IPS-NIHi11 (cell line): ENCODE results near the gene FAM156B.
A peak's percentile ranks its signal among the peaks of the same experiment; 100 is the strongest.
"Not testable (repeated sequence)": the region's sequence is repeated elsewhere in the genome, so short reads cannot be mapped to it uniquely, and the experiment has no call there.

Experiments
- DNase-seq: peaks from one replicate; pipeline ENCODE4 v3.0.0; 2012; ENCODE audit warnings: mixed read lengths, low spot score

The FAM156B gene

DNA sequence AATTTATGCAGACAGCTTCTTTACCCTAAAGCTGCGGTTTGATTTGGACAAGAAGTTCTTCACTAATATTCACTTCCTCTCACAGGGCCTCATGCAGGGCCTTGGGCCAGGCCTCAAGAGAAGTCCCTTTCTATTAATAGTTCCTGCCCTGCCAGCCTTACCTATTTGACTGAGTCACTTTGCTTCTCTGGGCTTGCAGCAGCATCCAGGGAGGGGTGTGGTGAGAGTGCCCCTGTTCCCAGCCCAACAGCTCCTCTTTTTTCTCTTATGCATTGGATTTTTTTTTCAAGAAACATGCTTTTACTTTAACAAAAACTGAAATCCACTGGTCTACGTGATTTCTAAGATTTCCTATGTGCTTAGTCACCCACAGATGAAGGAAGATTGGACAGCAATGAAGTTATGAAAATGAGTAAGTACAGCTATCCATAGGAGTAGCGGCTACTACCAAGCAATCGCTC is 26.7 kb downstream of the FAM156B start:
- no peak for DNase-seq

DNA sequence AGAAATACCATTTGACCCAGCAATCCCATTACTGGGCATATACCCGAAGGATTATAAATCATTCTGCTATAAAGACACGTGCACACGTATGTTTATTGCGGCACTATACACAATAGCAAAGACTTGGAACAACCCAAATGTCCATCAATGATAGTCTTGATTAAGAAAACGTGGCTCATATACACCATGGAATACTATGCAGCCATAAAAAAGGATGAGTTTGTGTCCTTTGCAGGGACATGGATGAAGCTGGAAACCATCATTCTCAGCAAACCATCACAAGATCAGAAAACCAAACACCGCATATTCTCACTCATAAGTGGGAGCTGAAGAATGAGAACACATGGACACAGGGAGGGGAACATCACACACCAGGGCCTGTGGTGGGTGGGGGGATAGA is 33.1 kb downstream of the FAM156B start:
- DNase-seq = not testable (repeated sequence)

DNA sequence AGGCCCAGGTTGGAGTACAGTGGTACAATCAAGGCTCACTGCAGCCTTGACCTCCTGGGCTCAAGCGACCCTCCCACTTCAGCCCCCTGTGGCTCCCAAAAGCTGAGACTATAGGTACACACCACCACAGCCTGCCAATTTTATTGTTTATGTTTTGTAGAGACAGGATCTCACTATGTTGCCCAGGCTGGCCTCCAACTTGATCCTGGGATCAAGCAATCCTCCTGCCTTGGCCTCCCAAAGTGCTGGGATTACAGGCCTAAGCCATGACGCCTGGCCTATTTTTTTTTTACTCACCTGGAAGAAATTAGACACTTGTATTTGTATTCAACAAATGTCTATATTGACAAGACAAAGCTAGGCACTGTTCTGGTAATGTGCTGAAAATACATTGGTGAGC is 36.1 kb downstream of the FAM156B start:
- DNase-seq = no peak

DNA sequence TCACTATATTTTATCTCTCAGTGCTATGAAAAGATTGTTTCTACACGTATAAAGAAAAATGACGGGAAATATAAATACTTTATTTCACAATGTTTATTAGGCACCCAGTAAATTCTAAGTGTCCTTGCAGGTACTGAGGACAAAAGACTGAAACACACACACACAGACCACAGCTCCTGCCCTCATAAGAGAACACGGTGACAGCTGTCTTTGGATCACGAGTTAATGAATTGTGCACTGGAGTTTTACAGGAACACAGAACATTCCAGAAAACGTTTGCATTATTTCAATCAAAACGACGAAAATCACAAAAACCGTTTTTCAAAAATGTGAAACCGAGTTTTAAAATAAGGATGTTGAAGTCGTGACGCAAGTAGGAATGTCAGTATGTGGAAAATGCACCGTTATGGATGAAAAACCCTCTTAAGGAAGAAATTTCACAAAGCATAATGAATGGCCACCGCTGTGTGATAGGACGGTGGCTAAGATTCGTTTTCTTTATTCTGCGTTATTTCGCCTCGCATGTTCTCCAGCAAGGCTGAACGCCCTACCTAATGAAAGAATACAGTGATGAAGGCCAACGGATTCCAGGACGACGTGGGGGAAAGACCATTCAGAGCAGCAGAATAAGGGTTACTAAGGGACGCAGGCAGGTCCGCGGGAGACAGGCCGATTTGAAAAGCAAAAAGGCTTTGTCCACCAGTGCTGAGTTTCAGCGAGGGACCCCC is 37.0 kb downstream of the FAM156B start:
- no peak for DNase-seq

DNA sequence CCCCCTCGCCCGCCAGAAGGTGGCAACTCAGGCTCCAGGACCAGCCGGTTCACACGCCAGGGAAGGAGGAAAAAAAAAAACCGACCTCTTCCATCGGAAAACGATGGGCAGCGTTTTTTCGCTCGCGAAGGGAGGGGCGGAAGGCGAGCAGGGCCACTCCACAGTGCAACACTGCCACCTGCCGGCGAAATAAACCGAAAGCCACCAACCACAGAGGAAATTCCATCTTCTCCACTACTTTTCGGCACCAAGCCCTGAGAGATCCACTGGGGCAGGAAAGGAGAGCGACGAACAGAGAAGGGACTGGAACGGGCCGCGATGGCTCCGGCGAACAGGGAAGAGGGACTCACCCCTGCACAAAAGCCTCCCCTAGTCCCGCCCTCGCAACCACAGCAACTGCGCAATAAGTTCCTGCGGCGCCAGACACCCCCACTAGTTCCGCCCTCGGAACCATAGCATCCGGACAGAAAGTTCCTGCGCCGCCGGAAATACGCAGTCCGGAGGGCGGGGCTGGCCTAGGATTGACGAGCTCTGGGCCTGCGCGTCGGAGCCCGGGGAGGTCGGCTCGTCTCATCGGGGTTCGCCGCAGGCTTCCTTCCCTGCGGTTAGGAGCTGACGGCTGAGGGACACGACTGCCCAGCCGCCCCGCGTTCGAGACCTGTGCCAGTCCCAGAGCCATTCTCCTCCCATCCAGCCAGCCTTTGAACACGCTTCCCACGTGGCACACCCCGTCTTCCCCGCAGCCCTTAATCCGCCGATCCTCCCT is 37.8 kb downstream of the FAM156B start:
- peak; percentile 76 for DNase-seq

DNA sequence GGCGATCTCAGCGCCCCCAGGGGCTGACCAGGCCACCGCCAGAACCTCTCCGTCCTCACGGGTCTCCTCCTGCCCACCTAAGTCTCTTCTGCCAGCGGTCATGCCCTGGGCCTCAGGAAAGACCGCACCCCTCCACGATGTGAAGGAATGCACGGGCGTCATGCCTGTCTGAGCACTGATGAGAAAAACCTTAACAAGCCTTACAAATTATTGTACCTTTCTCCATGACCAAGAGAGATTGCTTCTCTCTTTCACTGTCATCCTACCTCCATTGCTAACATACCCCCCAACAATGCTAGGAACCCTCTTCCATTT is 38.3 kb downstream of the FAM156B start:
- DNase-seq = not testable (repeated sequence)

DNA sequence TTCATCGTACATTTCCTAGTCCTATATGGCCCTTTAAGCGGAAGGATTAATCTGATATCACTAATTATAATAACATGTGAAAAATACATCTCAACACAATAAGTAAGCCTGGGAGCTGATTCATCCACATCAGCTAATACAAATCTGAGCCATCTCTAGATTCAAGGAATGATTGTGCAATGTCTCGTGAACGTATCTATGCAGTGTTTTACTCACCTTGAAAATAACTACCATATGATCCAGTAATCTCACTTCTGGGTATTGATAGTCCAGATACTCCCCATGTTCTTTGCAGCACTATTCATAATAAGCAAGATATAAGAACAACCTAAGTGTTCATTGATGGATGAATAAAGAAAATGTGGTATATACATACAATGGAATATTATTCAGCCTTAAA is 43.6 kb downstream of the FAM156B start:
- DNase-seq = not testable (repeated sequence)

DNA sequence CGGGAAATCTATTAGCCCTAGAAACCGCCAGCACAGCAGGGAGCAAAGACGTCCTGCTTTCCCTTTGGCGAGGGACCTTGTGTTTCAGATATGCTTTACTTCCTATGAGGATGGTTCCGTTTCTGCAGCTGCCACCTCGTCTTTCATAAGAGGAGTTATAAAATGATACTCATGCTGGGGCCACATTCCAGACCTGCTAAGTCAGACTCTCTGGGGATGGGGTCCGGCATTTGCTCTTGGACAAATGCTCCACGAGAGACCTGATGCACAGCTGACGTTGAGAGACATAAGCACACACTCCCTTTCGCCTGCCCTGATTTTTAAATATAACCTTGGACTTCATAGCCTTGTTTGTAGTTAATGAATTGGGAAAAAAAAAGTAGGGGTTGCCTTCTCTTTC is 44.6 kb downstream of the FAM156B start:
- not testable (repeated sequence) for DNase-seq

DNA sequence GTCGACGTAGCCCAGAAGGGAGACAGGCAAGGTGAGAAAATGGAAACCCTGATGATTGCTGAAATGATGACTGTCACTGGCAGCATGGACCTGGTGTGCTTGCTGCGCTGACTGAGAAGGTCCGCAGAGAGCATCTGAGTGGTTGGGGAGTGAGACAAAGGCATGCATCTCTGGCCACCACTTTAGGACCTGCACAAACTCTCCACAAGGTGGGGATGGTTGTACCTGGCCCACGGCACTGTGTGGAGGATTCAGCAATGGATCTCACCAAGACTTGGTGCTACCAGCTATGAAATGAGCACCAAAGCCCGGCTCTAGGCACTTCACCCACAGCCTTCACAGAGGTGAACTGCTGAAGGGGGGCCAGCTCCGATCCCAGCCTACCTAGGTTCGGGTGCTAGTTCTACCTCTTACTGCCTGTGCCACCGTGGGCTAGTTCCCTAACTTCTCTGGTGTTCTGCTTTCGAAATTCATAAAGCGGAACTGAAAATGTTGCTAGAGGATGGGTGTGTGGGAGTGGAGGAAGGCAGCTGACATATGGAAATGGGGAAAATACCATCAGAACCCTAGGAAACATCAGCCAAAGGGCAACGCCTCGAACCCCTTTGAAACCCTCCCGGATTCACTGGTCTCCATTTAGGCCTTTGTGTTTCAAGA is 48.8 kb downstream of the FAM156B start:
- DNase-seq = not testable (repeated sequence)

DNA sequence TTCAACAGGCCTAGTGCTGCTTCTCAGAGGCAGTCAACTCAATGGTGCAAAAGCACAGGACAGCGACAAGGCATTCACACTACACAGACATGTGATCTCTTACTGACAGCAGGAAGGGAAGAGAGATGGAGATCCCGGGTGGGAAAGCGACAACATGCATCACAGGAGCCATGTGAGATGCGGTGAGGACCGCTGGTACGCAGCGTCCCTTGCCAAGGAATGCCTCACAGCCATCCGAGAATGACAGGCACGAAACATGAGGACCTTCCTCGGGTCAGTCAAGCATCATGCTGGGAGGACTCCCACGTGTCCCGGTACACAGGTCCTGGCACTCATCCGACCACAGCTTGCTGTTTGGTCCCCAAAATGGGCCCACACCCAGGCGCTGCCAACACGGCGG is 50.4 kb downstream of the FAM156B start:
- DNase-seq = not testable (repeated sequence)

DNA sequence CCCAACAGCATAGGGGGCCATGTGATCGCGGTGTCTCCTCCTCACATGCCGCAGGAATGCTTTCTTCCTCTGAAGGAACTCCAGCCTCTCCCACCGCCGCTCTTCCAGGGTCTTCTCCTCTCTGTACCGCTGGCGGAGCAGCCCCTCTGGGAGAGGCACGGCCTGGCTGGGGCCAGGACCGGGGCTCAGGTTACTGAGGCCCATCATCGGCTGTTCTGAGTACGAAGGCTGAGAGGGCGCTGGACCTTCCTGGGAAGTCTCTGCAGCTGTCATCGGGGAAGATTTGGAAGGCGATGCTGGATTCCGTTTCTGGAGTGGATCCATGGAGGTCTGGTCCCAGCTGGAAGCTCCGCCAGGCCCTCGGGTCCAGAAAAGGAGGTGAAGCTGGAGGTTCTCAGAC is 51.1 kb downstream of the FAM156B start:
- not testable (repeated sequence) for DNase-seq

DNA sequence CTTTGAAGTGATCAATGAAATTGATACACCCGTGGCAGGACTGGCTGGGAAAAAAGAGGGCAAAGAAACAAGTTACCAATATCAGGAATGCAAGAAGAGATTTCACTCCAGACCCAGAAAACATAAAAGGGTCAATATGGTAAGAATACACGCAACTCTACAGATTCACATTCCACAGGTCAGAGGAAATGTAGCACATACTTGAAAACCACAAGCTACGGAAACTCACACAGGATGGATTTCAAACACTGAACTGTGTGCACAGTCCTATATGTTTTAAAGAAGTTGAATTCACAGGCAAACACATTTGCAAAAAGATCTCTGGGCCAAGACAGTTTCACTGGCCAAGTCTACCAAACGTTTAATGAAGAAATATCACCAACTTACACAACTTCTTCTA is 52.2 kb downstream of the FAM156B start:
- not testable (repeated sequence) for DNase-seq

DNA sequence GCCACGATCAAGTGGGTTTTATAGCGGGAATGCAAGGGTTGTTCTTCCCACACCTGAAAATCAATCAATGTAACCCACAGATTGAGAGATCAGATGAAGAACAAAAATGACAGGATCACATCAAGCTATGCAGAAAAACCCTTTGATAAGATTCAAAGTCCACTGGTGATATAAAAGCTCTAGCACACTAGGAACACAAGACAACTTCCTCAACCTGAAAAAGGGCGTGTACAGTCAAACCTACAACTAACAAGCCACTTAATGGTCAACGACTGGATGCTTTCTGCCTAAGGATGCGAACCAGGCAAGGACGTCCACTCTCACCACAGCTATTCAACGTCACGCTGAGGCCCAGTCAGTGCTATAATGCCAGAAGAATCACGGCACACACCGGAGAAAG is 52.8 kb downstream of the FAM156B start:
- not testable (repeated sequence) for DNase-seq
